ENCODE measurements around the gene TMBIM1. TPM values are rescaled to one million over a fixed set of nuclear protein-coding genes. Genes with fewer than 3 reads are reported as not detected.
A peak's percentile ranks its signal among the peaks of the same experiment; 100 is the strongest.

TMBIM1 gene, protein sequence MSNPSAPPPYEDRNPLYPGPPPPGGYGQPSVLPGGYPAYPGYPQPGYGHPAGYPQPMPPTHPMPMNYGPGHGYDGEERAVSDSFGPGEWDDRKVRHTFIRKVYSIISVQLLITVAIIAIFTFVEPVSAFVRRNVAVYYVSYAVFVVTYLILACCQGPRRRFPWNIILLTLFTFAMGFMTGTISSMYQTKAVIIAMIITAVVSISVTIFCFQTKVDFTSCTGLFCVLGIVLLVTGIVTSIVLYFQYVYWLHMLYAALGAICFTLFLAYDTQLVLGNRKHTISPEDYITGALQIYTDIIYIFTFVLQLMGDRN
- 100 to 1,000 TPM; 156 to 166 TPM for total RNA-seq
- long read RNA-seq, transcript TMBIM1-201 (12 exons, 2,371 nt), result major isoform, 115 of 211 reads
- long read RNA-seq, transcript TMBIM1-219 (10 exons, 2,874 nt), result minor isoform, 6 of 211 reads
- long read RNA-seq, partial matches to known transcripts, result 72 of 211 reads
- long read RNA-seq, other reads (novel, unspliced or antisense), result 13 of 211 reads

DNA sequence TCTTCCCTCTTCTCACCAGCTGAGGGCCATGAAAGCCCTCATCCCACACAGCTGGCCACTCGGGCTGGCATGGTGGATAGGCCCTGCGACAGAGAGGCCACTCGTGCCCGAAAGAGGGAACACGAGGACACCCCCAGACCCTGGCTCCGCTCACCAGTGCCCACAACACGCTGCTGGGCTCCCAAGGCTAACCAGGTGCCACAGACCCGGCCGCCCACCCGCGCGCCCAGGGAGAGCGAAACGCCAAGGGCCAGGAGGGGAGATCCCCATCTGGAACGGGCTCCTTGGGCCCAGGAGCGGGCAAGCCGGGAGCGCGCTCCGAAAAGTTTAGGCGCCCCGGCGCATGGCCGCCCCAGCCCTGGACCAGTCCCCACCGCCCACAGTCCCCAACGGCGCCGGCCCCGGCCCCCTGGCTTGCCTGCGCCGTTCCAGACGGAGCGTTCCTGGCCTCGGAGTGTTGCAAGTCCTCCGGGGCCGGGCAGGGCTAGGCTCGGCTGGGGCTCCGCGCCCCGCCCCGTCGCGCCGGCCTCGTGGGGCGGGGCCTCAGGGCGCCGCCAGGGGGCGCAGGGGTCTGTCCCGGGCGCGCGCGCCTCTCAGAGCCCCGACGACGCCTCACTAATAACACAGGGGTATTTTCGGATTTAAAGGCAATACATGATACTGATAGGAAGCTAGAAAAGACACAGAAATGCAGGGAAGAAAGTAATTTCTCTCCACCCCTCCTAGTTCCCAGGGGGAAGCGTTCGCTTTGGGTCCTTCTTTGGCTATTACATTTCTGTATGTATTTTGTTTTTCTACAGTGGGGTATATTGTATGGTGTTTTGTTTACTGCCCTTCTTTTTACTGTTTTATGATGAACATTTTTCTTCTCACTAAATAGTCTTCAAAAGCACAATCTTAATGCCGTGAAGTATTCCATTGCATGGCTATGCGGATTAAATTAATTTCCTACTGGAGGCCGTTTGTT lies at the start of gene TMBIM1:
Gene TMBIM1, minus strand, starts transcription at position 456 of the 967 bp plus-strand sequence. CDS start 10,362 bp downstream, outside the sequence.
- intact Hi-C loops (cut with DNase I), result loop anchor here (2.0 to 10.0 kb wide), 2 partner anchors 102 to 104 kb away; partner anchors contain the start of gene CTDSP1 (in 1 of the 2)

GRCh38 chr2:218341381-218341780 lies 49.1 kb upstream of the TMBIM1 start:
- no peak for DNase-seq
- ATAC-seq, result no peak
- intact Hi-C loops (cut with DNase I), result no loop called here

More for the DNA sequence above, at the start of gene TMBIM1:
- ATAC-seq, result peak; percentile 92 to 93
- DNase-seq, result peak; percentile 87

DNA sequence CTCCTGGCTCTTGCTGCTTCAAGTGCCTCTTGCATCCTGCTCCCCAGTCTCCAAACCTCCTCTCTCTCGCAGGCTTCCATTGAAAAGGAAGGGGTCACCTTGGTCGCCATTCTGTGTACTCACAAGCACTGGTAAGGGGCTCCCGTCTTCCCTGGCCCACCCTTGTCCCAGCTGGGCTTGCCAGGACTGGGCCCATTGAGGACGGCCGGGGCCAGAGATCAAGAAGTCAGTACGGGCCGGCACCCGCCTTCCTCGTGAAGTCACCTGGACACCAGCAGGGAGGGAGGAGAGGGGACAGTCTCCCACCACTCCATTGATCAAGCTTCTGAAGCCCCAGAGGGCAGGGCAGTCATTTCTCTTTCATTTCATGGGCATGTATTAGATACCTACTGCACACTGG lies 48.4 kb upstream of the TMBIM1 start:
- DNase-seq, result no peak
- no peak for ATAC-seq
- intact Hi-C loops (cut with DNase I), result no loop called here

- intact Hi-C loops (cut with DNase I), result no loop called here
- DNase-seq (no peak), ATAC-seq (no peak)
These were observed 42.2 kb upstream of the TMBIM1 start for GRCh38 chr2:218334531-218334930.

DNA sequence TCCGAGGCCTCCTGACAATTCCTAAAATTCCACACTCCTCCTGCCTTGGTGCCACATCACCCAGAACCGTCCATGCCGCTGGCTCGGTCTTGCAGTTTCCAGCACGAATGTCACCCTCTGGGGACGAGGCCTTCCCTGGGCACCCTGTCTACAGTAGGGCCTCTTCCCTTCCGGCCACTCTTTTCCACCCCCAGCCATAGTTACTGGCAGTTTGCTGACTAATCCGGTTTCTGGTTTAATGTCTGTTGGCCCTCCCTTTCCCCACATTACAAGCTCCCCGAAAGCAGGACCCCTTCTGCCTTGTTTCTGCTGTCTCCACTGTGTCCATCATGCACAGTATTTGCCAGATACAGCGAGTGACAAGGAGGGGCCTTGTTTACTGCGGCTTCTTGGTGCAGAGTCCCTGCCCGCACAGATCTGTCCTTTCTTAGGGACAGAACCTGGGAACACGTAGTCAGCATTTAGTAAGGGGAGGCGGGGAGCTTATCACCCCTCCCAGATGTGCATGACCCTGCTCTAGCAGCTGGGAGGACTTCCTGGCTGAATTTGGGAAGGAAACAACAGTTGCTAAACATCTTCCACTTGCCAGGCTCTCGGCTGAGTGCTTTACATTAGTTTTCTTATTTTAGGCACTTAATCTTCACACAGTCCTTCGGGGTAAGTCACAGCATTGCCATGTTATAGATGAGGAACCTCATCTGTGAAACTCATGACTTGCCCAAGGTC lies 40.8 kb upstream of the TMBIM1 start:
- DNase-seq, result no peak
- intact Hi-C loops (cut with DNase I), result no loop called here

GRCh38 chr2:218332288-218332687 lies 40.0 kb upstream of the TMBIM1 start:
- intact Hi-C loops (cut with DNase I), result no loop called here
- no peak for DNase-seq
- peak in 1 of 2 donors; percentile 28 for ATAC-seq

More for the DNA sequence above, 40.8 kb upstream of the TMBIM1 start:
- peak; percentile 60 to 76 for ATAC-seq

DNA sequence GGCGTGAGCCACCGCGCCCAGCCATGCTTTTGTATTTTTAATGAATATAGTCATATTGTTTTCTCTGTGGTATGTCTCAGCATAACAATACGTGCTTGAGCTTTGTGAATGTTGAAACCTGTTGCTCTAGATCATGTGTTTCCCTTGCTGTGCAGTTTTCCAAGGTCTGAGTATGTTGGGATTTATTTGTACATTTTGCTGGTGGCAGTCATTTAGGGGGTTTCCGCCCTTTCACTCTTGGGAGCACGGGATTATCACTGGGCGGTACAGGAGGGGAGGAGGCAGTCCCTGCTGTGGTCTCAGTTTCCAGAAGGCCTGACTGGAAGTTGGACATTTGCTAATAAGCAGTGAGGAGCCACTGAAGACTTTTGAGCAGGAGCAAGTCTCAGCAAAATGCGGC lies 39.4 kb upstream of the TMBIM1 start:
- intact Hi-C loops (cut with DNase I), result no loop called here
- ATAC-seq, result no peak
- DNase-seq, result no peak

GRCh38 chr2:218329826-218330593 lies 37.7 kb upstream of the TMBIM1 start:
- intact Hi-C loops (cut with DNase I), result no loop called here
- DNase-seq (no peak), ATAC-seq (no peak)

- ATAC-seq (no peak), DNase-seq (no peak)
- intact Hi-C loops (cut with DNase I), result no loop called here
These were observed 36.9 kb upstream of the TMBIM1 start for GRCh38 chr2:218329027-218329825.

DNA sequence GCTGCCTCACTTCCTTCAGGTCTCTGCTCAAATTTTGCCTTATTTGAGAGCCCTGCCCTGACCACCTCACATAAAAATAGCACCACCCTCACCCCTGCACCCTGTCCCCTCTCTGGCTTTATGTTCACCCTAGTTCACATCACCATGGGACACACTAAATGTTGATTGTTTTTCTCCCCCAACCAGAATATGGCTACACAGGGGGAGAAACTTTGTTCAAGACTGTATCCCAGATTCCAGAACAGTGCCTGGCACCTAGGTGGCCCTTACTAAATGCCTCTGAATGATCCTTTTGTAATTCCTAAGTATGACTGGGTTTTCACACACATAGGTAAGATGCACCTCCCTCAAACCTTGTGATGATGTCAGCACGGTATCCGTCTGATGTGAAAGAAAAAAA lies 36.0 kb upstream of the TMBIM1 start:
- no peak for DNase-seq
- ATAC-seq, result no peak
- intact Hi-C loops (cut with DNase I), result no loop called here

GRCh38 chr2:218327451-218328210 lies 35.3 kb upstream of the TMBIM1 start:
- ATAC-seq, result no peak
- no peak for DNase-seq
- intact Hi-C loops (cut with DNase I), result no loop called here

- intact Hi-C loops (cut with DNase I), result no loop called here
- DNase-seq (no peak), ATAC-seq (no peak)
These were observed 34.0 kb upstream of the TMBIM1 start for GRCh38 chr2:218326315-218326714.

- intact Hi-C loops (cut with DNase I), result no loop called here
- no peak for ATAC-seq
- no peak for DNase-seq
These were observed 33.4 kb upstream of the TMBIM1 start for GRCh38 chr2:218325566-218326160.

- peak; percentile 57 for DNase-seq
- intact Hi-C loops (cut with DNase I), result no loop called here
- ATAC-seq, result peak; percentile 10 to 31
These were observed 31.5 kb upstream of the TMBIM1 start for GRCh38 chr2:218323526-218324472.

DNA sequence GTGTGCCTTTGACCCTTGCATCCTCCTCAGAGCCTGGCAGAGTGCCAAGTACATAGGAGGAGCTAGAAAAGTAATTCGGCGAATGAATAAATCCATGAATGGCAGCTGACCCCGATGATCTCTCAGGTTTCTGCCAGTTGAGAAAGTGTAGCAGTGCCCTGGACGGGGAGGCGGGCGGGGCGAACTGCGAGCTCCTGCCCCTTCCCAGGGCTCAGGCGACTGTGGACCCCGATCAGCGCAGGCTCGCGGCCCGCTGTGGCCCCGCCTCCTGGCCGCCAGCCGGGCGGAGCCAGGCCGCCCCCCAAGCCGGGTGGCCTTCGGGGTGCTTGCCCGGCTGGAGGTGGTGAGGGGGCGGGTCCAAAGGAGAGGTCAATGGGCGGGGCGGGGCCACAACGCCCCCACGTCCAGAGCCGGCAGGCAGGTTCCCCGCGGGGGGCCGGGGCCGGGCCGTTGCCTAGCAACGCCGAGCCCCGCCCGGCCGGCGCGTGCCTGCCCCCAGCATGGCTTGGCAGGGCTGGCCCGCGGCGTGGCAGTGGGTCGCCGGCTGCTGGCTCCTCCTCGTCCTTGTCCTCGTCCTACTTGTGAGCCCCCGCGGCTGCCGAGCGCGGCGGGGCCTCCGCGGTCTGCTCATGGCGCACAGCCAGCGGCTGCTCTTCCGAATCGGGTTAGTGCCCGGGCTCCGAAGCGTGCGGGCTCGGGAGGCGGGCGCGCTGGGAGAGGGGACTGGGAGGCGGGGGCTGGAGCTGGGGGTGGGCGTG lies 30.6 kb upstream of the TMBIM1 start:
- ATAC-seq (peak; percentile 90), DNase-seq (peak; percentile 82)
- intact Hi-C loops (cut with DNase I), result no loop called here
